ENCODE measurements around the gene GLCE.

GLCE gene

GRCh38 chr15:69190091-69190490 is 29.7 kb downstream of the GLCE start:
- H3K4me3 ChIP-seq (ENCODE audit: low read length): no peak overlapping the region
- no peaks in the 10 kb centered on the region for H3K9me3 ChIP-seq (ENCODE audit: control insufficient read depth, low read length)
- H3K27me3 ChIP-seq (ENCODE audit: control insufficient read depth, insufficient read depth, low read length): no peaks in the 10 kb centered on the region
- no peak overlapping the region for H3K9ac ChIP-seq (ENCODE audit: low read length)
- no peaks in the 10 kb centered on the region for H3K36me3 ChIP-seq (ENCODE audit: control insufficient read depth, insufficient read depth, low read length)
- peaks cover 4% of the 10 kb centered on the region for H3K4me1 ChIP-seq (ENCODE audit: control insufficient read depth, insufficient read depth, low read length)

DNA sequence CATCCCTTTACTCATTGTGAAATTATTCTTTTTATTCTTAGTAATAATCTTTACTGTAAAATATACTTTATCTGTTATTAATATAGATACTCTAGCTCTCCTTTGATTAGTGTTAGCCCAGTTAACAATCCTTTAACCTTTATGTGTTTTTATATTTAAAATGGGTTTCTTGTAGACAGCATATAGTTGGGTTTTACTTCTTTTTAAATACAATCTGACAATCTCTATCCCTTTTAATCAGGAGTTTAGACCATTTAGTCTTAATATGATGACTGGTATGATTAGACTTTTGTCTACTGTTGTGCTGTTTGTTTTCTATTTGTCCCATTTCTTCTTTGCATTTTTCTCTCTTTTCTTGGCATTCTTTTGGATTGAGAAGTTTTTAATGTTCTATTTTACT is 30.1 kb downstream of the GLCE start:
- Histone ChIP-seq H3K4me1 (ENCODE audit: control insufficient read depth, insufficient read depth, low read length) (peaks cover 7% of the 10 kb centered on the region), H3K4me3 (ENCODE audit: low read length) (no peak overlapping the region), H3K9ac (ENCODE audit: low read length) (no peak overlapping the region), H3K36me3 (ENCODE audit: control insufficient read depth, insufficient read depth, low read length) (no peaks in the 10 kb centered on the region), H3K27me3 (ENCODE audit: control insufficient read depth, insufficient read depth, low read length) (no peaks in the 10 kb centered on the region), H3K9me3 (ENCODE audit: control insufficient read depth, low read length) (no peaks in the 10 kb centered on the region)

- Histone ChIP-seq H3K9ac (ENCODE audit: low read length) (no peak overlapping the region), H3K4me1 (ENCODE audit: control insufficient read depth, insufficient read depth, low read length) (peaks cover 4% of the 10 kb centered on the region), H3K27me3 (ENCODE audit: control insufficient read depth, insufficient read depth, low read length) (no peaks in the 10 kb centered on the region)
Observed at GRCh38 chr15:69194025-69194827, 33.8 kb downstream of the GLCE start.

GRCh38 chr15:69194854-69195253 is 34.4 kb downstream of the GLCE start:
- no peaks in the 10 kb centered on the region for H3K27me3 ChIP-seq (ENCODE audit: control insufficient read depth, insufficient read depth, low read length)
- H3K36me3 ChIP-seq (ENCODE audit: control insufficient read depth, insufficient read depth, low read length): no peaks in the 10 kb centered on the region
- no peak overlapping the region for H3K9ac ChIP-seq (ENCODE audit: low read length)
- no peak overlapping the region for H3K4me3 ChIP-seq (ENCODE audit: low read length)
- H3K4me1 ChIP-seq (ENCODE audit: control insufficient read depth, insufficient read depth, low read length): peaks cover 9% of the 10 kb centered on the region
- H3K9me3 ChIP-seq (ENCODE audit: control insufficient read depth, low read length): no peaks in the 10 kb centered on the region

More at GRCh38 chr15:69194025-69194827, 33.8 kb downstream of the GLCE start:
- Histone ChIP-seq H3K4me3 (ENCODE audit: low read length) (no peak overlapping the region), H3K9me3 (ENCODE audit: control insufficient read depth, low read length) (no peaks in the 10 kb centered on the region), H3K36me3 (ENCODE audit: control insufficient read depth, insufficient read depth, low read length) (no peaks in the 10 kb centered on the region)

GRCh38 chr15:69200832-69201745 is 40.7 kb downstream of the GLCE start:
- Histone ChIP-seq H3K9me3 (ENCODE audit: control insufficient read depth, low read length) (no peaks in the 10 kb centered on the region), H3K27me3 (ENCODE audit: control insufficient read depth, insufficient read depth, low read length) (no peaks in the 10 kb centered on the region)

GRCh38 chr15:69206079-69206478 is 45.6 kb downstream of the GLCE start:
- H3K36me3 ChIP-seq (ENCODE audit: control insufficient read depth, insufficient read depth, low read length): no peaks in the 10 kb centered on the region
- peaks cover 20% of the 10 kb centered on the region for H3K4me1 ChIP-seq (ENCODE audit: control insufficient read depth, insufficient read depth, low read length)
- H3K9ac ChIP-seq (ENCODE audit: low read length): no peak overlapping the region
- no peak overlapping the region for H3K4me3 ChIP-seq (ENCODE audit: low read length)
- no peaks in the 10 kb centered on the region for H3K27me3 ChIP-seq (ENCODE audit: control insufficient read depth, insufficient read depth, low read length)
- H3K9me3 ChIP-seq (ENCODE audit: control insufficient read depth, low read length): no peaks in the 10 kb centered on the region

More at GRCh38 chr15:69200832-69201745, 40.7 kb downstream of the GLCE start:
- H3K4me1 ChIP-seq (ENCODE audit: control insufficient read depth, insufficient read depth, low read length): peaks cover 20% of the 10 kb centered on the region
- no peaks in the 10 kb centered on the region for H3K36me3 ChIP-seq (ENCODE audit: control insufficient read depth, insufficient read depth, low read length)
- H3K9ac ChIP-seq (ENCODE audit: low read length): no peak overlapping the region
- no peak overlapping the region for H3K4me3 ChIP-seq (ENCODE audit: low read length)

DNA sequence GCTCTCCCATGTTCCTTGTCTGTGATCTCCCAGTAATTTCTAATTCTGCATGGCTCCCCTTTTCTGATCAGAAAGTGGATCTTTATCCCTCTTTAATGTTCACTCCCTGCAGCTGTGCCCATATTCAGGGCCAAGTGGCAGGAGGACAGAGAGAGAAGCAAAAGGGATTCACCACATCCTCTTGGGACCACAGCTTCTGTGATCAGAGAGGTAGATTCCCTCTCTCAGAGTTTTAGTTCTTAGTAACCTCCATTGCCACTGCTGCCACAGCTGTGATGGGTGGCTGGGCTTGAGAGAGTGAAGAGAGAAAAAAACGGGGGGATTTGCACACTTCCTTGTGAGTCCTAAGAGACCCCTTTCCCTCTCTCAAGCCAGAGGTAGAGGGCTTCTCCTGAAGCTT is 49.2 kb downstream of the GLCE start:
- no peak overlapping the region for H3K4me3 ChIP-seq (ENCODE audit: low read length)
- no peak overlapping the region for H3K9ac ChIP-seq (ENCODE audit: low read length)
- H3K27me3 ChIP-seq (ENCODE audit: control insufficient read depth, insufficient read depth, low read length): no peaks in the 10 kb centered on the region
- H3K36me3 ChIP-seq (ENCODE audit: control insufficient read depth, insufficient read depth, low read length): no peaks in the 10 kb centered on the region
- no peaks in the 10 kb centered on the region for H3K9me3 ChIP-seq (ENCODE audit: control insufficient read depth, low read length)
- H3K4me1 ChIP-seq (ENCODE audit: control insufficient read depth, insufficient read depth, low read length): peaks cover 18% of the 10 kb centered on the region

DNA sequence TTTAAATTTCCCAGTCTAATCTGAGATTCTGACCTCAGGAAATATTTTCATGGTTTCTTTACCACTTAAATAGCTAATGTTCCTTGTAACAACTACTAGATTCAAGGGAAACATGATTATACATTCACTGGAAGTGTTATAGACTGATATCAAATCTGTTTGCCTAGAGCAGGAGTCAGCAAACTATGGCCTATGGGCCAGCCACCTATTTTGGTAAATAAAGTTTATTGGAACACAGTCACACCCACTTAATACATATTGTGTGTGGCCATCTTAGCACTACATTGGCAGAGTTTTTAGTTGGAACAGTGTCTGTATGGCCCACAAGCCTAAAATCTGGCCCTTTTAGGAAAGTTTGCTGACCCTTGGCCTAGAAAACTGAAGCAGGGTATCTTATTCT is 50.1 kb downstream of the GLCE start:
- H3K36me3 ChIP-seq (ENCODE audit: control insufficient read depth, insufficient read depth, low read length): no peaks in the 10 kb centered on the region
- H3K27me3 ChIP-seq (ENCODE audit: control insufficient read depth, insufficient read depth, low read length): no peaks in the 10 kb centered on the region
- no peaks in the 10 kb centered on the region for H3K9me3 ChIP-seq (ENCODE audit: control insufficient read depth, low read length)
- H3K9ac ChIP-seq (ENCODE audit: low read length): no peak overlapping the region
- H3K4me1 ChIP-seq (ENCODE audit: control insufficient read depth, insufficient read depth, low read length): peaks cover 18% of the 10 kb centered on the region
- H3K4me3 ChIP-seq (ENCODE audit: low read length): no peak overlapping the region

- H3K4me1 ChIP-seq (ENCODE audit: control insufficient read depth, insufficient read depth, low read length): peaks cover 18% of the 10 kb centered on the region
- no peaks in the 10 kb centered on the region for H3K36me3 ChIP-seq (ENCODE audit: control insufficient read depth, insufficient read depth, low read length)
- no peak overlapping the region for H3K9ac ChIP-seq (ENCODE audit: low read length)
- no peaks in the 10 kb centered on the region for H3K9me3 ChIP-seq (ENCODE audit: control insufficient read depth, low read length)
- H3K27me3 ChIP-seq (ENCODE audit: control insufficient read depth, insufficient read depth, low read length): no peaks in the 10 kb centered on the region
- H3K4me3 ChIP-seq (ENCODE audit: low read length): no peak overlapping the region
Observed at GRCh38 chr15:69213786-69214185, 53.4 kb downstream of the GLCE start.

DNA sequence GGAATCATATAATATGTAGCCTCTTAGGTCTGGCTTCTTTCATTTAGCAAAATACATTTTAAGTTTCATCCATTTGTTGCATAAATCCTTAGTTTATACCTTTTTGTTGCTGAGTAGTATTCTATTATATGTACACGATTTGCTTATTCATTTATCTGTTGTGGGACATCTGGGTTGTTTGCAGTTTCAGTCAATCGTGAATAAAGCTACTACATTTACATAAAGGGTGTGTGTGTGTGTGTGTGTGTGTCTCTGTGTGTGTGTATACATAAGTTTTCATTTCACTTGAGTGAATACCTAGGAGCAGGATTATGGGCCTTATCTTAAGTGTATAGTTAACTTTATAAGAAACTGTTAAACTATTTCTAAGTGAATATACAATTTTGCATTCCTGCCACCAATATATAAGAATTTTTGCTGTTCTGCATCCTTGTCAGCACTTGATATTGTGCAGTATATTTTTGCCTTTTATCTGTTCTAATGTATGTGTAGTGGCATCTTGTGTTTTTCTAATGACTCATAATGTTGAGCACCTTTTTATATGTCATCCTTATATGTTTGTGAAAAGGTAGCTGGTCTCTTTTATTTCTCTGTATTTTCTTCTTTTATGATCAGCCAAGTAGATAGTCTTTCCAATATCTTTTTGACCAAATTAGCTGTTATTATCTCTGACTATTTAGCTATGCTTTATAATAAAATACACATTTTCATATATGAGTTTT is 55.0 kb downstream of the GLCE start:
- Histone ChIP-seq H3K27me3 (ENCODE audit: control insufficient read depth, insufficient read depth, low read length) (no peaks in the 10 kb centered on the region), H3K9ac (ENCODE audit: low read length) (no peak overlapping the region), H3K9me3 (ENCODE audit: control insufficient read depth, low read length) (no peaks in the 10 kb centered on the region), H3K4me1 (ENCODE audit: control insufficient read depth, insufficient read depth, low read length) (peaks cover 10% of the 10 kb centered on the region), H3K4me3 (ENCODE audit: low read length) (no peak overlapping the region), H3K36me3 (ENCODE audit: control insufficient read depth, insufficient read depth, low read length) (no peaks in the 10 kb centered on the region)

DNA sequence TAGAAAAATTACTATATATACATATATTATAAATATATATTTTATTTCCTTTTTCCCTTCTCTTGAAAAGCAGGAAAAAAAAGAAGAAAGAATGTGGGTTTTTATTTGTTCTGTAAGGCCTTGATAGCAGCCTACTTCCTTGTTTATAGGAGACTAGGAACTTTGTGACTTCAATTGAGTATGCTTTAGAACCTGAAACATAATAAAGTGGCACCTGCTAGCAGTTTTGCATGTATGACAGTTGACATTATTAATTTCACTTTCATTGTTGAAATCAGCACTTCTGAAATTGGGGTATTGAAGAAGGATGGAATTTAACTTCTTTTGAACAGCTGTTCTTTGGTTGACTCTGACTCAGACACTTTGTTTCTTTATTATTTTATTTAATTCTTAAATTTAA is 56.9 kb downstream of the GLCE start:
- Histone ChIP-seq H3K4me3 (ENCODE audit: low read length) (no peak overlapping the region), H3K9ac (ENCODE audit: low read length) (no peak overlapping the region), H3K4me1 (ENCODE audit: control insufficient read depth, insufficient read depth, low read length) (peaks cover 10% of the 10 kb centered on the region), H3K27me3 (ENCODE audit: control insufficient read depth, insufficient read depth, low read length) (no peaks in the 10 kb centered on the region), H3K9me3 (ENCODE audit: control insufficient read depth, low read length) (no peaks in the 10 kb centered on the region), H3K36me3 (ENCODE audit: control insufficient read depth, insufficient read depth, low read length) (no peaks in the 10 kb centered on the region)
